Fibroblast of skin of left biceps (primary cell): ENCODE measurements around the gene SMURF2.

Source experiments
- DNase-seq, 2 experiments: peaks; one replicate each; pipeline ENCODE4 v3.0.0-alpha.2; 2013; ENCODE audit warnings: low read depth in 2 of 2

Gene SMURF2

GRCh38 chr17:64538508-64539130 lies 123.5 kb downstream of the SMURF2 start:
- DNase-seq: no peak

GRCh38 chr17:64537488-64537887 lies 124.6 kb downstream of the SMURF2 start:
- DNase-seq: no peak

- no peak for DNase-seq
Observed at GRCh38 chr17:64536913-64537312, 125.2 kb downstream of the SMURF2 start.

- DNase-seq: no peak
Observed at GRCh38 chr17:64535357-64535756, 126.8 kb downstream of the SMURF2 start.

- DNase-seq: no peak
Observed at GRCh38 chr17:64534187-64534586, 127.9 kb downstream of the SMURF2 start.

GRCh38 chr17:64533784-64534183 lies 128.3 kb downstream of the SMURF2 start:
- DNase-seq: no peak

GRCh38 chr17:64532409-64532808 lies 129.7 kb downstream of the SMURF2 start:
- no peak for DNase-seq

- DNase-seq: peak; percentile 10 to 17
Observed at GRCh38 chr17:64531955-64532371, 130.1 kb downstream of the SMURF2 start.

- DNase-seq: no peak
Observed at GRCh38 chr17:64529221-64529620, 132.9 kb downstream of the SMURF2 start.

- DNase-seq: no peak
Observed at GRCh38 chr17:64527914-64528313, 134.2 kb downstream of the SMURF2 start.

GRCh38 chr17:64520359-64520758 lies 141.7 kb downstream of the SMURF2 start:
- no peak for DNase-seq

- DNase-seq: no peak
Observed at GRCh38 chr17:64519601-64520000, 142.5 kb downstream of the SMURF2 start.

GRCh38 chr17:64515829-64516228 lies 146.3 kb downstream of the SMURF2 start:
- DNase-seq: no peak

GRCh38 chr17:64515419-64515818 lies 146.7 kb downstream of the SMURF2 start:
- DNase-seq: no peak

GRCh38 chr17:64509179-64509578 lies 152.9 kb downstream of the SMURF2 start:
- no peak for DNase-seq

- no peak for DNase-seq
Observed at GRCh38 chr17:64508683-64509082, 153.4 kb downstream of the SMURF2 start.

GRCh38 chr17:64507413-64507782 lies 154.7 kb downstream of the SMURF2 start:
- DNase-seq: no peak

GRCh38 chr17:64506576-64507412 lies 155.3 kb downstream of the SMURF2 start, which contains the start of gene CEP95:
Gene CEP95, plus strand, starts transcription at chr17:64506977. Its CDS starts 121 bp downstream, at chr17:64507098.
- peak; percentile 97 to 98 for DNase-seq

- peak; percentile 89 for DNase-seq
Observed at GRCh38 chr17:64506201-64506575, 155.9 kb downstream of the SMURF2 start, which contains the start of gene DDX5. Gene DDX5, minus strand, starts transcription at chr17:64506289. Its CDS starts 170 bp downstream, at chr17:64506119.

GRCh38 chr17:64505340-64506200 lies 156.5 kb downstream of the SMURF2 start:
- peak; percentile 83 to 84 for DNase-seq

GRCh38 chr17:64504769-64505339 lies 157.3 kb downstream of the SMURF2 start:
- DNase-seq: no peak
